Activated CD8-positive, alpha-beta memory T cell treated with anti-CD3 and anti-CD28 coated beads, Interleukin-2, amount 50 U/mL, for 4 hours (primary cell): ENCODE data around the gene ADGRB2.

Experiments used
- DNase-seq: peaks from one replicate; pipeline ENCODE4 v3.0.0-alpha.2; 2020

ADGRB2 gene

GRCh38 chr1:31763671-31764311 is 349 bp downstream of the ADGRB2 start:
- no peak for DNase-seq

- peak; percentile 69 for DNase-seq
These were observed 1.1 kb downstream of the ADGRB2 start for GRCh38 chr1:31762726-31763670.

- DNase-seq = no peak
These were observed 1.8 kb downstream of the ADGRB2 start for GRCh38 chr1:31762323-31762722.

- DNase-seq = no peak
These were observed 2.3 kb downstream of the ADGRB2 start for GRCh38 chr1:31761883-31762282.

GRCh38 chr1:31760471-31761470 is 3.4 kb downstream of the ADGRB2 start:
- peak; percentile 71 for DNase-seq

- no peak for DNase-seq
These were observed 4.7 kb downstream of the ADGRB2 start for GRCh38 chr1:31759298-31760023.

GRCh38 chr1:31758823-31759222 is 5.3 kb downstream of the ADGRB2 start:
- no peak for DNase-seq

GRCh38 chr1:31757989-31758388 is 6.2 kb downstream of the ADGRB2 start:
- no peak for DNase-seq

GRCh38 chr1:31757204-31757679 is 6.9 kb downstream of the ADGRB2 start:
- no peak for DNase-seq

- no peak for DNase-seq
These were observed 7.6 kb downstream of the ADGRB2 start for GRCh38 chr1:31756578-31756977.

- DNase-seq = no peak
These were observed 8.2 kb downstream of the ADGRB2 start for GRCh38 chr1:31755850-31756492.

GRCh38 chr1:31755197-31755611 is 8.9 kb downstream of the ADGRB2 start:
- DNase-seq = no peak

- no peak for DNase-seq
These were observed 9.7 kb downstream of the ADGRB2 start for GRCh38 chr1:31754397-31754796.

- DNase-seq = no peak
These were observed 10.3 kb downstream of the ADGRB2 start for GRCh38 chr1:31753707-31754349.

- no peak for DNase-seq
These were observed 11.1 kb downstream of the ADGRB2 start for GRCh38 chr1:31752952-31753475.

GRCh38 chr1:31752258-31752657 is 11.9 kb downstream of the ADGRB2 start:
- DNase-seq = no peak

GRCh38 chr1:31751822-31752241 is 12.3 kb downstream of the ADGRB2 start:
- no peak for DNase-seq

GRCh38 chr1:31750858-31751510 is 13.2 kb downstream of the ADGRB2 start:
- no peak for DNase-seq

- no peak for DNase-seq
These were observed 14.1 kb downstream of the ADGRB2 start for GRCh38 chr1:31749785-31750735.
